DND-41 (cell line): ENCODE results near the gene ZNF512B.

Experiments used
- EZH2 ChIP-seq: IDR thresholded peaks from 3 replicates; pipeline ENCODE4 v1.6.1; 2012; ENCODE audit warnings: borderline replicate concordance, low read depth, mild to moderate bottlenecking, moderate library complexity, low read length, inconsistent platforms; ENCODE audit not compliant: severe bottlenecking
- TF ChIP-seq, protein P1 (sequence below): IDR thresholded peaks from 2 replicates; pipeline ENCODE4 v1.5.1; 2012; ENCODE audit warnings: borderline replicate concordance, low read length, moderate library complexity, mild to moderate bottlenecking; ENCODE audit not compliant: poor library complexity, severe bottlenecking; ENCODE audit errors: extremely low read depth

DNA sequence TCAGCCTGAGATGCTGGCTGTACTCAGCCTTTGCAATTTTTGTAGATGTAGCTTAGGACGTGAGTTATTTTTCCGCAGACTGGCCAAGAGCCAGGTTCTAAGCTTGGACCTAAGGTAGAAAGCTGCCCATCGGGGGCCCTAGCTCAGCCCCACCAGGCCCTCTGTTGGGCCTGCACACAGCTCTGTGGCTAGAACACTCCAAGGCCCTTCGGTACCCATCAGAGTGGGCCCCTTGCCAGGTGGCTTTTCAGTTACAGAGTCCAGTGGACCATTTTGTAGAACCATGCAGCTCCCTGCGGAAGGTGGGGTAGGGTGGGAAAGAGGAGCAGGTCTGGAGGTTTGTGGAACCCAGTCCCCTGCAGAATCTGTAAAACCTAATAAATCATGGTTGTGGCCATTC is 36.1 kb downstream of the ZNF512B start:
- TF ChIP-seq, protein P1, sequence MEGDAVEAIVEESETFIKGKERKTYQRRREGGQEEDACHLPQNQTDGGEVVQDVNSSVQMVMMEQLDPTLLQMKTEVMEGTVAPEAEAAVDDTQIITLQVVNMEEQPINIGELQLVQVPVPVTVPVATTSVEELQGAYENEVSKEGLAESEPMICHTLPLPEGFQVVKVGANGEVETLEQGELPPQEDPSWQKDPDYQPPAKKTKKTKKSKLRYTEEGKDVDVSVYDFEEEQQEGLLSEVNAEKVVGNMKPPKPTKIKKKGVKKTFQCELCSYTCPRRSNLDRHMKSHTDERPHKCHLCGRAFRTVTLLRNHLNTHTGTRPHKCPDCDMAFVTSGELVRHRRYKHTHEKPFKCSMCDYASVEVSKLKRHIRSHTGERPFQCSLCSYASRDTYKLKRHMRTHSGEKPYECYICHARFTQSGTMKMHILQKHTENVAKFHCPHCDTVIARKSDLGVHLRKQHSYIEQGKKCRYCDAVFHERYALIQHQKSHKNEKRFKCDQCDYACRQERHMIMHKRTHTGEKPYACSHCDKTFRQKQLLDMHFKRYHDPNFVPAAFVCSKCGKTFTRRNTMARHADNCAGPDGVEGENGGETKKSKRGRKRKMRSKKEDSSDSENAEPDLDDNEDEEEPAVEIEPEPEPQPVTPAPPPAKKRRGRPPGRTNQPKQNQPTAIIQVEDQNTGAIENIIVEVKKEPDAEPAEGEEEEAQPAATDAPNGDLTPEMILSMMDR, result no peak
- no peak for TF ChIP-seq EZH2
